Posterior cingulate gyrus (tissue), 11 donors: ENCODE results near the gene ZNF76.

Experiments
- DNase-seq, 10 donors: peaks; one replicate each; pipeline versions ENCODE4 v3.0.0 to v3.0.0-alpha.2; 2020 to 2021; ENCODE audit warnings: mixed read lengths in 3 of 10
- intact Hi-C: fragments of 100-400 bp; cut with DNase I; formaldehyde crosslinking; loops from one replicate; pipeline ENCODE4 v1.15.1; 2023

The ZNF76 gene

GRCh38 chr6:35234901-35235300, 24.6 kb upstream of the ZNF76 start:
- intact Hi-C loops, result no loop called here
- no peak for DNase-seq

- no peak for DNase-seq
- intact Hi-C loops, result no loop called here
Measured at GRCh38 chr6:35236223-35236622, 23.3 kb upstream of the ZNF76 start.

GRCh38 chr6:35237476-35237875, 22.1 kb upstream of the ZNF76 start:
- intact Hi-C loops, result no loop called here
- DNase-seq, result no peak

- peak in 1 of 10 donors; percentile 55 for DNase-seq
- intact Hi-C loops, result no loop called here
Measured at GRCh38 chr6:35238843-35239289, 20.7 kb upstream of the ZNF76 start.

- DNase-seq, result peak in 1 of 10 donors; percentile 29
- intact Hi-C loops, result no loop called here
Measured at GRCh38 chr6:35239581-35239980, 20.0 kb upstream of the ZNF76 start.

- peak; percentile 50 to 95 (median 82) for DNase-seq
- intact Hi-C loops, result loop anchor here (1.0 to 10.0 kb wide), 2 partner anchors 95 to 256 kb away; no protein-coding TSS in a partner anchor
Measured at GRCh38 chr6:35240838-35241801, 18.4 kb upstream of the ZNF76 start.

- peak in 1 of 10 donors; percentile 88 for DNase-seq
- intact Hi-C loops, result loop anchor here (10.0 kb wide), 1 partner anchor 258 kb away; no protein-coding TSS in a partner anchor
Measured at GRCh38 chr6:35242486-35242885, 17.0 kb upstream of the ZNF76 start.

GRCh38 chr6:35242906-35243305, 16.6 kb upstream of the ZNF76 start:
- DNase-seq, result no peak
- intact Hi-C loops, result loop anchor here (10.0 kb wide), 1 partner anchor 258 kb away; no protein-coding TSS in a partner anchor

GRCh38 chr6:35243386-35243958, 16.1 kb upstream of the ZNF76 start:
- intact Hi-C loops, result loop anchor here (10.0 kb wide), 1 partner anchor 259 kb away; no protein-coding TSS in a partner anchor
- DNase-seq, result no peak

GRCh38 chr6:35244551-35244950, 15.0 kb upstream of the ZNF76 start:
- no peak for DNase-seq
- intact Hi-C loops, result loop anchor here (10.0 kb wide), 1 partner anchor 260 kb away; no protein-coding TSS in a partner anchor

GRCh38 chr6:35247642-35248231, 11.8 kb upstream of the ZNF76 start:
- DNase-seq, result no peak
- intact Hi-C loops, result loop anchor here (10.0 kb wide), 1 partner anchor 263 kb away; no protein-coding TSS in a partner anchor

GRCh38 chr6:35248300-35248699, 11.2 kb upstream of the ZNF76 start:
- intact Hi-C loops, result loop anchor here (10.0 kb wide), 1 partner anchor 263 kb away; no protein-coding TSS in a partner anchor
- DNase-seq, result no peak

GRCh38 chr6:35248965-35249364, 10.6 kb upstream of the ZNF76 start:
- intact Hi-C loops, result loop anchor here (10.0 kb wide), 1 partner anchor 264 kb away; no protein-coding TSS in a partner anchor
- no peak for DNase-seq

- intact Hi-C loops, result no loop called here
- DNase-seq, result no peak
Measured at GRCh38 chr6:35251949-35252348, 7.6 kb upstream of the ZNF76 start.

- intact Hi-C loops, result no loop called here
- no peak for DNase-seq
Measured at GRCh38 chr6:35253249-35253648, 6.3 kb upstream of the ZNF76 start.

GRCh38 chr6:35258336-35258735, 1.2 kb upstream of the ZNF76 start:
- DNase-seq, result no peak
- intact Hi-C loops, result loop anchor here (2.0 kb wide), 1 partner anchor 210 kb away; the partner anchor contains the start of gene RPL10A

GRCh38 chr6:35258858-35259193, 709 bp upstream of the ZNF76 start:
- intact Hi-C loops, result loop anchor here (2.0 kb wide), 1 partner anchor 210 kb away; the partner anchor contains the start of gene RPL10A
- peak in 5 of 10 donors; percentile 12 to 85 (median 29) for DNase-seq

- intact Hi-C loops, result loop anchor here (2.0 kb wide), 1 partner anchor 209 kb away; the partner anchor contains the start of gene RPL10A
- DNase-seq, result peak in 6 of 10 donors; percentile 15 to 78 (median 38)
Measured at GRCh38 chr6:35259948-35260590, 534 bp downstream of the ZNF76 start.

- intact Hi-C loops, result no loop called here
- DNase-seq, result peak in 3 of 10 donors; percentile 33 to 79 (median 79)
Measured at GRCh38 chr6:35260591-35261570, 1.3 kb downstream of the ZNF76 start.
